Measurements from ENCODE around the gene KRTDAP. TPM values are rescaled to one million over a fixed set of nuclear protein-coding genes. Genes with fewer than 3 reads are reported as not detected.

KRTDAP gene
- total RNA-seq, 1 experiment from 2014 or later: not detected

- peaks cover 27% of the 10 kb centered on the region for H3K27me3 ChIP-seq (replicated peaks; ENCODE audit: insufficient read depth, low read depth, low read length, poor library complexity)
- CTCF ChIA-PET: interaction anchor here (0.6 to 1.8 kb wide), 3 partner anchors 53 to 142 kb away, joined by 3 to 23 read pairs (median 3); partner anchors contain the start of gene FFAR3
- peak; percentile 76 for DNase-seq (ENCODE audit: low spot score)
- TF ChIP-seq CTCF (conservative IDR thresholded peaks at IDR 0.05; ENCODE audit: low read depth, low read length) (peak; percentile 95), EZH2 (IDR thresholded peaks at IDR 0.05; ENCODE audit: borderline replicate concordance, low read depth, low read length, poor library complexity, severe bottlenecking) (no peak)
- H3K4me1 ChIP-seq (ENCODE audit: insufficient read depth, low read length, poor library complexity, severe bottlenecking): no peaks in the 10 kb centered on the region
- no peaks in the 10 kb centered on the region for H3K9me3 ChIP-seq (ENCODE audit: low read depth, low read length, poor library complexity, severe bottlenecking)
- H3K36me3 ChIP-seq (ENCODE audit: insufficient read depth, low read length, poor library complexity, severe bottlenecking): no peaks in the 10 kb centered on the region
- H3K4me3 ChIP-seq (ENCODE audit: low read depth, low read length, poor library complexity, severe bottlenecking): no peak overlapping the region
- BruUV-seq (replicated peaks): no TSS peak
- no peak overlapping the region for H3K27ac ChIP-seq (ENCODE audit: low read depth, low read length, poor library complexity, severe bottlenecking)
- POLR2A ChIA-PET (ENCODE audit: low non-redundant PET): interaction anchor here (0.6 kb wide), 1 partner anchor 131 kb away, joined by 4 read pairs; no protein-coding TSS in a partner anchor
- intact Hi-C loops (cut with micrococcal nuclease; ENCODE audit: unreplicated experiment): loop anchor here (1.0 kb wide), 1 partner anchor 143 kb away; no protein-coding TSS in a partner anchor
Observed at GRCh38 chr19:35495107-35496064, 5.1 kb upstream of the KRTDAP start.

GRCh38 chr19:35493971-35494370 lies 3.7 kb upstream of the KRTDAP start:
- no peak overlapping the region for H3K27ac ChIP-seq (ENCODE audit: low read depth, low read length, poor library complexity, severe bottlenecking)
- no peaks in the 10 kb centered on the region for H3K9me3 ChIP-seq (ENCODE audit: low read depth, low read length, poor library complexity, severe bottlenecking)
- DNase-seq (ENCODE audit: low spot score): no peak
- TF ChIP-seq EZH2 (IDR thresholded peaks at IDR 0.05; ENCODE audit: borderline replicate concordance, low read depth, low read length, poor library complexity, severe bottlenecking) (no peak), CTCF (conservative IDR thresholded peaks at IDR 0.05; ENCODE audit: low read depth, low read length) (no peak)
- no peaks in the 10 kb centered on the region for H3K4me1 ChIP-seq (ENCODE audit: insufficient read depth, low read length, poor library complexity, severe bottlenecking)
- no peak overlapping the region for H3K4me3 ChIP-seq (ENCODE audit: low read depth, low read length, poor library complexity, severe bottlenecking)
- peaks cover 32% of the 10 kb centered on the region for H3K27me3 ChIP-seq (replicated peaks; ENCODE audit: insufficient read depth, low read depth, low read length, poor library complexity)
- intact Hi-C loops (cut with micrococcal nuclease; ENCODE audit: unreplicated experiment): no loop called here
- CTCF ChIA-PET: interaction anchor here (0.5 kb wide), 1 partner anchor 339 kb away, joined by 3 read pairs; the partner anchor contains the start of gene FXYD5
- no peaks in the 10 kb centered on the region for H3K36me3 ChIP-seq (ENCODE audit: insufficient read depth, low read length, poor library complexity, severe bottlenecking)
- POLR2A ChIA-PET (ENCODE audit: low non-redundant PET): no interaction called here
- no TSS peak for BruUV-seq (replicated peaks)

- Histone ChIP-seq H3K4me1 (ENCODE audit: insufficient read depth, low read length, poor library complexity, severe bottlenecking) (no peaks in the 10 kb centered on the region), H3K36me3 (ENCODE audit: insufficient read depth, low read length, poor library complexity, severe bottlenecking) (no peaks in the 10 kb centered on the region), H3K27me3 (replicated peaks; ENCODE audit: insufficient read depth, low read depth, low read length, poor library complexity) (peaks cover 47% of the 10 kb centered on the region), H3K9me3 (ENCODE audit: low read depth, low read length, poor library complexity, severe bottlenecking) (no peaks in the 10 kb centered on the region), H3K4me3 (ENCODE audit: low read depth, low read length, poor library complexity, severe bottlenecking) (no peak overlapping the region), H3K27ac (ENCODE audit: low read depth, low read length, poor library complexity, severe bottlenecking) (no peak overlapping the region)
- BruUV-seq (replicated peaks): no TSS peak
- CTCF ChIA-PET: no interaction called here
- no peak for TF ChIP-seq EZH2 (IDR thresholded peaks at IDR 0.05; ENCODE audit: borderline replicate concordance, low read depth, low read length, poor library complexity, severe bottlenecking)
- no peak for TF ChIP-seq CTCF (conservative IDR thresholded peaks at IDR 0.05; ENCODE audit: low read depth, low read length)
- DNase-seq (ENCODE audit: low spot score): no peak
- POLR2A ChIA-PET (ENCODE audit: low non-redundant PET): no interaction called here
- intact Hi-C loops (cut with micrococcal nuclease; ENCODE audit: unreplicated experiment): no loop called here
Observed at GRCh38 chr19:35491836-35492360, 1.6 kb upstream of the KRTDAP start.

Data from A673 (cell line).